NCI-H2227 (cell line): Measurements from ENCODE around the gene STPG2.
"Not testable (repeated sequence)": the region's sequence is repeated elsewhere in the genome, so short reads cannot be mapped to it uniquely, and the experiment has no call there.

ENCODE experiments used
- DNase-seq: peaks from one replicate; lab custom pipeline; 2025; ENCODE audit not compliant: unreplicated experiment; lab: John Stamatoyannopoulos, UW

Gene STPG2

GRCh38 chr4:97952763-97953162 is 190.5 kb downstream of the STPG2 start:
- DNase-seq = no peak

- no peak for DNase-seq
Observed at GRCh38 chr4:97950836-97951235, 192.4 kb downstream of the STPG2 start.

- DNase-seq = no peak
Observed at GRCh38 chr4:97942951-97943350, 200.3 kb downstream of the STPG2 start.

- no peak for DNase-seq
Observed at GRCh38 chr4:97942137-97942536, 201.1 kb downstream of the STPG2 start.

- no peak for DNase-seq
Observed at GRCh38 chr4:97938141-97938540, 205.1 kb downstream of the STPG2 start.

- no peak for DNase-seq
Observed at GRCh38 chr4:97924341-97924958, 218.8 kb downstream of the STPG2 start.

GRCh38 chr4:97923096-97923495 is 220.2 kb downstream of the STPG2 start:
- no peak for DNase-seq

GRCh38 chr4:97917115-97917514 is 226.2 kb downstream of the STPG2 start:
- DNase-seq = no peak

GRCh38 chr4:97912156-97912555 is 231.1 kb downstream of the STPG2 start:
- no peak for DNase-seq

GRCh38 chr4:97911236-97911906 is 231.9 kb downstream of the STPG2 start:
- DNase-seq = no peak

GRCh38 chr4:97910005-97910404 is 233.3 kb downstream of the STPG2 start:
- DNase-seq = no peak

- not testable (repeated sequence) for DNase-seq
Observed at GRCh38 chr4:97903436-97904189, 239.7 kb downstream of the STPG2 start.

- DNase-seq = no peak
Observed at GRCh38 chr4:97900229-97900628, 243.0 kb downstream of the STPG2 start.

- no peak for DNase-seq
Observed at GRCh38 chr4:97892592-97893266, 250.5 kb downstream of the STPG2 start.

GRCh38 chr4:97879942-97880341 is 263.3 kb downstream of the STPG2 start:
- DNase-seq = no peak

- no peak for DNase-seq
Observed at GRCh38 chr4:97868097-97868496, 275.2 kb downstream of the STPG2 start.

- peak; percentile 49 for DNase-seq
Observed at GRCh38 chr4:97867557-97868091, 275.7 kb downstream of the STPG2 start.

GRCh38 chr4:97866821-97867556 is 276.3 kb downstream of the STPG2 start:
- DNase-seq = no peak

- DNase-seq = no peak
Observed at GRCh38 chr4:97851115-97851514, 292.2 kb downstream of the STPG2 start.

- DNase-seq = no peak
Observed at GRCh38 chr4:97845758-97846157, 297.5 kb downstream of the STPG2 start.

- DNase-seq = no peak
Observed at GRCh38 chr4:97841512-97841911, 301.8 kb downstream of the STPG2 start.
